Activated naive CD8-positive, alpha-beta T cell treated with anti-CD3 and anti-CD28 coated beads, Interleukin-2, amount 50 U/mL, for 16 hours (primary cell): ENCODE results near the gene MED13L.

Experiments used
- DNase-seq: peaks from one replicate; pipeline ENCODE4 v3.0.0-alpha.2; 2020; ENCODE audit warnings: low read depth, low spot score

MED13L gene

DNA sequence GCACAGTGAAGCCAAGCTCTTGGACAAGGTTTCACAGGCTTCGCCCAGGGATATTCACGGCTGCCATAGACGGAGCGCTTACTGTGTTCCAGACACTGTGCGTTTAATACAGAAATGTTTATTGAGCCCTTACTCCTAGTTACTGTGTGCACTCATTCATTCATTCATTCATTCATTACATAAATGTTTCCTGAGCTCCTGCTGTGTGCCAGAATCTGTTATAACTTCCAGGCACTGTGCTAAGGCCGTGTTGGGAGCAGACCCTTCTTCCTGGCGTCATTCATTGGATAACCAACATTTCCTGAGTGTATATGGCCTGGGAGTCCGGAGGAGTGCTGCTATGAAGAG, 760 bp upstream of the MED13L start:
- DNase-seq, result no peak

DNA sequence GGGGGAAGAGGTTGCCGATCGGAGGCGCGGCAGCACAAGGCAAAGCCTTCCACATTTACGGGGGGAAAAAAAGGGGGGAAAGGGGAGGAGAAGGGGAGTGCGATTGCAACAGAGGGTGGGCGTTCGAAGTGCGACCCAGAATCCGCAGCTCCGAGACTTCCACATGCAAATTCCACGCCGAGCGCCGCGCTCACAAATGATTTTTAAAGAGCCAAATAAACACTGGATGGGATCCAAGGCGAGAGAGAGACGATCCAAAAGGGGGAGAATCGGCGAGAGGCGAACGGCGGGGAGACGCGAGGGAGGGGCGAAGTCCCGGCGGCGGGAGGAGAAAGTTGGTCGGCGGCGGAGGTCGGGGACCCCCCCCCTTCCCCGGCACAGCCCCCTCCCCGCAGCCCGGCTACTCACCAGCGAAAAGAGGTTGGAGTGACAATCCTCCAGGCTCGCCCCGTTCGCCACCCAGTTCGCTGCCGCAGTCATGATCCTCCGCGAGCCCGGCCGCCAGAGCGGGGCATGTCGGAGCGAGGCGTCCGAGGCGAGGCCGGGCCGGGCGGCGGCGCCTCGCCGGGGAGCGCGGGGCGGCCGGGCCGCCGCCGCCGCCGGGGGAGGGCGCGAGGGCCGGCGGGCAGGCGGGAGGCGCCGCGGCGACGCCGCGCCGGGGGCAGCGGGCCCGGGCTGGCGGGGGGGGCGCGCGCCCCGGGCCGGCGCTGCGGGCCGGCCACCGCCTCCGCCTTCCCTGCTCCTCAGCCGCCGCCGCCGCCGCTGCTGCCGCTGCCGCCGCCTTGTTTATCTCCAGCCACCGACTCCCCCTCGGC, 634 bp downstream of the MED13L start:
- DNase-seq, result no peak

DNA sequence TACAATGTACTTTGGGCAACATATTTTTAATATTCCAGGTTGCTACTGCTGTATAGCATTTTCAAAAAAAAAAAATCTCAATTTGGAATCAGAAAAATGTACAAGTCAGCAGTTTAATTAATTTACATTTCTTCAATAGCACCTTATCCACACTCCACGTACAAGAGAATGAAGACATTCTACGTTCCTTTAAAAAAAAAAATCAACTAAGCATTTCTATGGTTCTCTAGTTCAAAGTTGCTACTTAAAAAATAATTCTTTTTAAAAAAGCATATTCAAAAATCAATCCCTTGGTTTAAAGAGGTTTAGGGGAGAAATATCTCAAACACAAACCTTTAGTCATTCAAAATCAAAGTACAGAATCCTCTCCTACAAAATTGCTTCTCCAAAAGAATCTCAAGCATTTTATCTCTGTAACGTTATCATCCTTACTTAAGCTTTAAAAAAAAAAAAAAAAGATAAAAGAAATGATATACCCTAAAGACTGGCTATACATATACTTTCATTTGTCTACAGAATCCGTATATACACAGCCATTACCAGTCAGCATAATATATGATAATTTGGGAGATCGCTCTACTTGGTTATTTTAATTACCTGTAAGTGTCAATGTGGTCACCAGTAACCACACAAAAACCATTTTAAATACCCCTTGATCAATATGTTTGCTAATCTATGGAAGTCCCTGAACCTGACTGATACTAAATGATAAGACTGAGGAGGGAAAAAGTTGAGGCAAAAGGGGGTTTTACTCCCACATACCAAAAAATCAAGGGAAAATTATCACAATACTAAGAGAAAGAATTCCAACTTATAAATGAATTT, 2.7 kb downstream of the MED13L start:
- no peak for DNase-seq

DNA sequence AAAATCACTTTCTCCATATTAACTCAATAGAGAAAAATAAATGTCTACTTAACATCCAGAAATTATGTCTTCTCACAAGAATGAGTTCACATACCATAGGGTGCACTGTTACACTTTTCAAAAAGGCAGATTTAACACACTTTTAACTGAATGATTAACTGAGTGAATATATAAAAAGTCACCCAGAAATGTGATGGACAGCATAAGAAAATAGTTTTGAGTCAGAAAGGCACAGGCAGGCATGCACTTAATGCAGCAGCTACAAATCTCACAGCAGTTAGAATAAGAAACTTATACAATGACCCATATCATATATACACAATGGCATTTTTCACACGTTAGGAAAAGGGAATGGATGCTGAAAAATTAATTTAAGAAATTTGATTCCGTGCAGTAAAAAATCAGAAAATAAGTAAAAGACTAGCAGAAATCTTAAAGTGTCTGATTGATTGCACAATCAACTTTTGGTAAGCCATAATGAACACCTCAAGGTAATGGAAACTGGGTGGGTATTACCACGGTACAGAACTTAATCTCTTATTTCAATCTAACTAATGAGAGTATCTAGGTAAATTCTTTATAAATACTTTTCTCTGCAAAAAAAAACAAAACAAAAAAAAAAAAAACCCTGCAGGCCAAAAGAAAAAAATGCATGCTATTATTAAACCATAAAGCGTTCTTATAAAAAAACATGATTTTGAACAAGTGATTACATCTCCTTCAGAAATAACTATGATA, 3.5 kb downstream of the MED13L start:
- no peak for DNase-seq

DNA sequence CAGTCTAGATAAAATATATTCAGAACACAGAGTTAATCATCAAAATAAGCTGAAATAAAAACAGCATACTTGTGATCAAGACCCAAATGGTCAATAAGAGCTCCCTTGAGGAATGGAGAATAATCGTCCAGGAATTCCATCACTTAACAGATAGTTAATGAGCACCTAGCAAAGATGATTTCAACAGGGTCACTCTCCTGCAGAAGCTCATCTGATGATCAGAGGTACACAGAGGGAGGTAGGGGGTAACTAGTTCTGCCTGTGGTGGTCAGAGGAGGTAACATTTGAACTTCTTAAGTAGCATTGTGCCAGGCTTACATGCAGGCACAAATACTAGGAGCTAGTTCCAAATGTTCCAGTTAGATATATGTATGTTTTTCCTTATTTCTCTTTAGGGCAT, 9.5 kb downstream of the MED13L start:
- DNase-seq, result no peak

DNA sequence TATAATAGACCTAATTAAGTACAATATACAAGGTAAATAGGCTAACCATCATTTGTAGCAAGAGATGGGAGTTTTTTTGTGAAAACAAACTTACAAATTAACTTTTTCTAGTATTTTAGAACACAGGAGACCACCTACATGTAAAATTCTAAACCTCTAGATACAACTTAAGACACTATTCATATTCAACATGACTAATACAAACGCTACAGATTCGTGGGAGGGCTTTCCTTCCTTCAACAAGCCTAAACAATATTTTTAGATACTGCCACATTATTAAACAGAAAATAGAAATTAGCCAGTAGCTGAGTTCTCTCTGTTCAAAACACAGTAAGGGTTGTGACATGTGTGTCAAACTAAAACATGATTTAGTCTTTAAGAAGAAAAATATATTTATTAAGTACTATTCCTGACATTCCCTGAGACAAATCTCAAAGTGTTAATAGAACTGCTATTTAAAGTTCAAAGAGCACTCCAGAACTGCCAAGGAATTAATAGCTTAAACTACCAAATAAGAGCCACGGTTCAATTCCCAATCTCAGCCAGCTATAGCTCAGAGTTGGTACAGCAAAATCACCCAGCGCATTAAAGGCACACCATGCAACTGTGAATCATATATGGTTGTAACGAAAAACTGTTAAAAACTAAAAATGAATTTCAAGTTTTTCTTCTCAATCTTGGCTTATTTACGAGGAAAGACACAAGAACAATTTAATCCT, 10.7 kb downstream of the MED13L start:
- DNase-seq, result no peak

DNA sequence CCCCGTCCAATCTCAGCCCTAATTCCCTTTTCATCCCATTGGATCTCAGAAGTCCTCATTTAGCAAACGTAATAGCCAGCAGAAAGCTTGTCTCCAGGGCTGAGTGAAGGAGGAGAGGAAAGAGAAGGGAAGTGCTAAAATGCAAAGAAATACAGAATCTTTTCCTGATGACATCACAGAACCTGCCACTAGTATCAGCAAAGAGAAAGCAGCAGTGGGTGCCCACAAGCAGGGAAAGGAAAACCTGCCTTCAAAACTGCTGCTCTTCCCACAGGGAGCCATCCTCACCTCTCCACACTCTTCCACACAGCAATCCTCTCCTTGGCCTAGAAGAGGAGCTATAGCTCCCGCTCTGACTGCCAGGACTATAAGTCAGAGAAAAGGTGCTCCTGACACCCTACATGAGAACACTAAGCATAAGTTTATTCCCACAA, 11.3 kb downstream of the MED13L start:
- DNase-seq, result no peak

DNA sequence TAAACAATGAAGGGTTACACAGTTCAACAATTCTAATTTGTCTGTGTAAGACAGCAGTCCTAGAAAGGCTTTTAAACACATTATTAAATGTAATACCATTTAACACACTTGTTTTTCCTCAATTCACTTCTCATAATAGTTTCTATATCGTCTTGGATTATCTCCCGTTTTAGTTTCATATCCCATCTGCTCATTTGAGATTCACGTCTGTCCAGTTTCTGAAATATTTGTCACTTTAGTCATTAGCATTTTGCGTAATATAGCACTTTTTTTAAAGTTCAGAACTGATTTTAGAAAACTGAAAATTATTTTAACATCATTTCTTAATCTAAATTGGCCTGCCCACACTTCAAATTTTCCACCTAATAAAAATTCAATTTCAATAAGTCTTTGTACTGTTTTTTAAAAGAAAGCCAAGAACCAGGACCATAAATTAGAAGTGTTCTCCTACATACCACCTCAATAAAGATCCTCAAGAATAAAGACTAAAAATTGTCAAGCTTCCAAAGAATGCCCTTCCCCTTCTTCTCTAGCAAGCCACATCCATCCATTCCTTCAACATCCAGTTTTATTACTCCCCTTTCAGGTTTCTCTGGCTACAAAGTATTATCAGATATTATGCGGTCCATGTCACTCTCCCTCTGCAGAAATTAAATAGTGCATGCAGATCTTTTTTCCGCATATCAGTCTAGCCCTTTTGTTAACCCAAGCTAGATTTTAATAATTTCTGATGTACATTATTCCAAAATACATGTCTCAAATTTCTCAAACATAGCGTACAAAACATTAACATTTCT, 11.9 kb downstream of the MED13L start:
- no peak for DNase-seq

DNA sequence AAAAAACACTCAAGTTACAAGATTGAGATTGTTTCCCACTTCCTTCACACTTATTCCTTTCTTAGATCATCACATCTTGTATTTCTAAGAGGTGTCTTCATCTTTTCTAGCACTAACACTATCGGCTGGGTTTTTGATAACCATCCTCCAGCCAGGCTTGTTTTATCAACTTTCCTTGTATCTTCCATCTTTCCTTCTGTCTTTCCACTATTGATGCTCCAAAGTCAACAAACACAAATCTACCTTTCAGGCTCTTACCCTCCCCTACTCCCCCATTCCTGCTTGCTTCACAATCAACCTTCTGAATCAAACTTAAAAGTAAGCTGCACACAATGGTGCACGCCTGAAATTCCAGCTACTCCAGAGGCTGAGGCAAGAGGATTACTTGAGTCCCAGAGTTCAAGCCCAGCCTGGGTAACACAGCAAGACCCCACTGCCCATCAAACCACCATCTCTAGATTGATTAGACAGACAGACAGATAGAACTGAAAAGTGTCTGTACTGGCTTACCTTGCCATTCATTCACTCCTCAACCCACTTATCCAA, 12.9 kb downstream of the MED13L start:
- DNase-seq, result no peak

DNA sequence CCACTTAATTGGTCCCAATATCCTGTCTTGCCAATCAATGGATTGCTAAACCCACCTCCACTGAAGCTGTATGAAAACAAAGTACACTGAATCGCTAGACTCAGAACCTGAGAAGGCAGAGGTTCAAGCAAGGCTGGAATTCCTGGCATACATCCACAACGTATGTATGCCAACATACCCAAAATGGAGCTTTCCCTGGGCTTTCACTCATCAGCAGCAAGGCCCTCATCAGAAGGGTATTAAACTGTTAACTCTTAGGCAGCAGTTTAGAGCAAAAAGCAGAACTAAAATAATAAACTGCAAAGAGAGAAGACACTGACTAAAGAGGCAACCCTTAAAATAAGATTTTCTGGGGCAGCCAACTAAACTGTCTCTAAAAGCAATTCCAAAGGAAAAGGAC, 13.6 kb downstream of the MED13L start:
- no peak for DNase-seq

DNA sequence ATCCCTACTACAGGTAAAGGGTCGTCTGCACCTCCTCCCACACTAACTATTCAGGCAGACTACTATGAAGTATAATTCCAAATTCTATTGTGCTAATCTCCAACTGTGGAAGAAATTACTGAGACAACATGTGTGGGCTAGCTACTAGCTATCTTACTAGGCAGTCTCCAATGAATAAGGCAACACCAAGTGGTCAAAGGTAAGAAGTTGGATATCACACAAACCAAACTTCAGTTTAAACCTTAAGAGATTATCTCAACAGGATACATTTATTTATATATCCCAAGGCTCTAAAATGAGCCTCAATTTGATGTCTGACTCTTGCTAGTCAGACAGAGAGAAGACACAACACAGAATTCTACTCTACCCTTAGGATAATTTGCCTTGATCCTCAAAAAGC, 14.1 kb downstream of the MED13L start:
- DNase-seq, result no peak

DNA sequence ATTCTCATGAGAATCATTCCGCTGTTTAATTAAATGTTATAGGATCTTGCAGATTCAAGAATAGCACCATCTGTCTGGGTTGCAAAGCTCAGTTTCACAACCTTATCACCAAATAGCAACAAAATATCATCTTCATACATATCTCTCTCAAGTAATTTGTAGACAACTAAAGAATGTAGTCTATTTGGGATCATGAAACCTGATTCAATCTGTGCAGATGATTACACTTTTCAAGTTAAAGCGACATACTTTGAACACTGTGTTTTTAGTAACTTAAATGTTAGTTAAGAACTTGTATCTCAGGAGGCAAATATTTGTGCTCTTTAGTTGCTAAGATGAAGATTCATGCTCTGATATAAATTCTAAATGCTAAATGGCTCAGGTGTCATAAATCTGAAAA, 14.8 kb downstream of the MED13L start:
- no peak for DNase-seq

DNA sequence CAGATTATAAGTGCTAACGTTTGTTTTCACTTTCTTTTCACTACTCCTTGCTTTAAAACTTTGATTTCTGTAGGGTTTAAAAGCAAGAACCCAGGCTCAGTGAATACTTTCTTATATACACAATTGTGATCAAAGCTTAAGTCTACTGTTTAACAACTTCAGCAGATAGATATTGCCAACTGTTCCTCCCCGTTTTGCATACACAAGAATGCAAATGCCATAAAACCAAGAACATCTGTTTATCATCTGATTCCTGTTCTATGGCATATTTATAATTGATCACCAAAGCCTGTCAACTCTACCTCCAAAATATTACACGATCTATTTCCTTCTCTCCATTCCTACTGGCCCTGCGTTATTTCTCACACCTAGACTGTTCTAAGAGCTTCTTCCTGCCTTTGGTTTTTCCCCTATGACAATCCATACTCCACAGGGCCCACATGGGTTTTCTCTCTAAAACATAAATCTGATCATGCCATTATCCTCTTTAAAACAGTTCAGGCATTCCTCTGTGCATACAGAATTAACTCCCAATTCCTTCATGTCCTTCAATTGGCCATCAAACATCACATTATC, 15.9 kb downstream of the MED13L start:
- no peak for DNase-seq

DNA sequence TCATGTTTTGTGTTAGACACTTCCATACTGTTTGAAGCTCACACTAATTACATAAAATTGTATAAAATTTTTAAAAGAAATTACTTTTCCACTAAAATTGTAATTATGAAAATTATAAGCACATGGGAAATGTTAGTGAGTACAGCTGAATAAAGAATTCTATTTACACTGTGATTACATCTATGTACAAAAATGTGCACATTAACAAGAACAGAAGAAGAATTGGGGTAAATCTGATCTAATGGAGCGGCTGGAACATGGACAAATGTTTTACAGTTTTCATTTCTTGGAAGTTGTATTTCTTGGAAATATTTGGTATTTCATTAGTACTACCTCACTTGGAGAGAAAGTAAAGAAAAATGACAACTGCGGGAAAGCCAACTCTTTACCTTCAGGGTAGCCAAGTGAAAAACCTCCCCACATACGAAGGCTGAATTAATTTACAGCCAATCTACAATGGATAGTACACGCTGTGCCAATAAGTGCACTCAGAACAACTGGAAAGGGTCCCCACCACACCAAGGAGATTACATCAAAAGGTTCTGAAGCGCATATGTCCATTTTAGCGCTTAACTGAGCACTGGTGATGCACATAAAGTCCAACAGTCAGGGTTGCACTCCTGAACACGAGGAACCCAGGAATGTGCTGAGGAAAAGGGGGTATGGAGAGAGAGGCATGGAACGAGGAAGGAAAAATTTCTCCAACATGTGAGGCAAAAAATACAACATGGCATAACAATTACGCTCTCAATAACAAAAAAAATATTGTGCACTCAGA, 17.5 kb downstream of the MED13L start:
- no peak for DNase-seq

DNA sequence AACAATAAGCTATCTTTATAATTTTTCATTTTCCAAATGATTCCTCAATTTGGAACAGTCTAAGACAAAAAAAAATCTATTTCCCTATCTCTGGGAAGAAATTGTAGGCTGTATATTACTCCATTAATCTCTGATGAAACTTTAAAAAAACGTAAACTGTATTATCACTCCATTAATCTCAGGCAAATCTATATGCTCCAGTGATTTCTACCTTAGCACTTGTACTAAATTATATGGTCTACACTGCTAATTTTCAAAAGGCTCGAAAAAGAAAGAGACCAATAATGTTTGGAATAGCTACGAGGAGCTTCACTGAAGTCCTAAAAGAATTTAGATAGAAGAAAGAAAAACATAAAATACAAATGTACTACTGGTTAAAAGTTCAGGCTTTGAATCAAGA, 19.7 kb downstream of the MED13L start:
- DNase-seq, result no peak

DNA sequence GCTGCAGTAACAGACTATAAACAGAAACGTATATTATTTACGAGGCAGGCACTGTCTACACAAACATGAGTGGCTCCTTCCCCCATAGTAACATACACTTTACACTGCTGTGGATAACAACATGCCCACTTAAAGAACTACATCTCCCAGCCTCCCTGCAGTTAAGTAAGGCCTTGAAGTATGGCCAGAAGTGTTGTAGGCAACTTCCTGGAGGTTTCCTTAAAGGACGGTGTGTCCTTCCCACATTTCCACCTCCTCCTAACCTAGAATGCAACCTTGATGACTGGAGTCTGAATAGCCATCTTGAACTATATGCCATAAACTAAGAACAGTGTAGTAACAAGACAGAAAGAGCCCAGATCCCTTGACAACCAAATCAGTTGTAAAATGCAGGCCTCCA, 20.3 kb downstream of the MED13L start:
- no peak for DNase-seq

DNA sequence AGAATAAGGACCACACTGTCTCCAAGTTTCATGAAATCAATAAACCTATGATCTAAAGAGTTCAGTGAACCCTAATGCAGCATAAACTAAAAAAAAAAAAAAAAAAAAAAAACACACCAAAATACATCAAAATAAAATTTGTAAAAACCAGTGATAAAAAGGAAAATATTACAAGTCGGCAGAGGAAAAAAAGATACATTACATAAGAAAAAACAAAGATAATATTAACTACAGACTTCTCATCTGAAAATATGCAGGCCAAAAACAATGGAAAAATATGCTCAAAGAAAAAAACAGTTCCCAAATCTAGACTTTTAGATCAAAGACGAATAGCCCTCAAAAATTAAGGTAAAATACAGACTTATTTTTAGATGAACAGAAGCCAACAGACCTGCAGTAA, 27.6 kb downstream of the MED13L start:
- DNase-seq, result no peak

DNA sequence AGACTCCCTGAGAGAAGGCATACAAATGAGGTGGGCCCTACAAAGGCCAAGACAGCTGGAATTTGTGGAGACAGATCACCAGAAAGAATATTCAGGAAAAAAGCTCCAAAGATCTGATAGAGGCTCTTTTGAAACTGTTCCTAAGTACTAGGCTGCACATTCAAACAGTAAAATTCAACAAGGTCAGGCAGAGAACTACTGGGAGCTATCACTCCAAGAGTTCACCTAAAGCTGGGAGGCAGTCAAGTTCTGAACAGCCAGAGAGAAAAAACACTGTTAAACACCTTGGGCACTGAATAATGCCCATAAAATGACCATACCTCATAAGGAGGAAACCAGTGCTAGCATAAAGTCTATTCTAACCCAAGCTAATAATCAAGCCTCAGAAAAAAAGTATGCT, 28.6 kb downstream of the MED13L start:
- no peak for DNase-seq

DNA sequence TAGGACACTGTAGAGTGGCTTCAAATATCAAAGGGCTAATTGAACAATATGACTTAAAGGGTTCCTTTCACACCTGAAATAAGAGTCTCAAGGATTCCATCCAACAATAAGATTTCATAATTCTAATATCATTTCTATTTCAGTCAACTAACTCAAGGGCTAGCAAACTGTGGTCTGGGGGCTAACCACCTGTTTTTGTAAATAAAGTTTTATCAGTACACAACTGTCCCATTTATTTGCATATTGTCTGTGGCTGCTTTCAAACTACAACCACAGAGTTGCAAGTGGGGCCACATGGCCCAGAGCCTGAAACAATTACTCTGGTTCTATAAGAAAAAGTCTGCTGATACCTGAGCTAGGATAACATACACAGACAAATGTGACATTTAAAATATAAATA, 29.1 kb downstream of the MED13L start:
- DNase-seq, result no peak

DNA sequence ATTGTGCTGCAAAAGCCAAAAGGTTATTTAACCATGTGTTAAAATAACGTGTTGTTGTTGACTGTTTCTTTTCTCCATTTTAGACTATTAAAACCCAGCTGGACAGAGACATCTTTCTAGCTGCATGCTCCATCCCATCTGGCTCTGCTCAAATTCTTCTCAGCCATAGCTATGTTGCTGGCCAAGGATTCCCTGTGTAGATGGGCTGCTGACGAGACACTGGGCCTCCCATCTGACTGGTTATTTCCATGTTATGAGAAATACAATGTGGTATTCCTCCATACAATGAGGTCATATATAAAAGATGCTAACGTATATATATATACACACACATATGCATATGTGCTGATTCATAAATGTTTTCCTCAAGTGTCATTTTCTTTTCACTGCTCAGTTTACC, 30.1 kb downstream of the MED13L start:
- no peak for DNase-seq
